HG02642 (cell line): ENCODE results near the gene USP17L18.
"Not testable (repeated sequence)": the region's sequence is repeated elsewhere in the genome, so short reads cannot be mapped to it uniquely, and the experiment has no call there.

Source experiments
- ATAC-seq: cut with Tn5 transposase; IDR thresholded peaks from one replicate; pipeline ENCODE4 v1.9.1; 2021; ENCODE audit warnings: mild to moderate bottlenecking; ENCODE audit not compliant: unreplicated experiment, poor library complexity

Gene USP17L18, protein sequence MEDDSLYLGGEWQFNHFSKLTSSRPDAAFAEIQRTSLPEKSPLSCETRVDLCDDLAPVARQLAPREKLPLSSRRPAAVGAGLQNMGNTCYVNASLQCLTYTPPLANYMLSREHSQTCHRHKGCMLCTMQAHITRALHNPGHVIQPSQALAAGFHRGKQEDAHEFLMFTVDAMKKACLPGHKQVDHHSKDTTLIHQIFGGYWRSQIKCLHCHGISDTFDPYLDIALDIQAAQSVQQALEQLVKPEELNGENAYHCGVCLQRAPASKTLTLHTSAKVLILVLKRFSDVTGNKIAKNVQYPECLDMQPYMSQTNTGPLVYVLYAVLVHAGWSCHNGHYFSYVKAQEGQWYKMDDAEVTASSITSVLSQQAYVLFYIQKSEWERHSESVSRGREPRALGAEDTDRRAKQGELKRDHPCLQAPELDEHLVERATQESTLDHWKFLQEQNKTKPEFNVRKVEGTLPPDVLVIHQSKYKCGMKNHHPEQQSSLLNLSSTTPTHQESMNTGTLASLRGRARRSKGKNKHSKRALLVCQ

DNA sequence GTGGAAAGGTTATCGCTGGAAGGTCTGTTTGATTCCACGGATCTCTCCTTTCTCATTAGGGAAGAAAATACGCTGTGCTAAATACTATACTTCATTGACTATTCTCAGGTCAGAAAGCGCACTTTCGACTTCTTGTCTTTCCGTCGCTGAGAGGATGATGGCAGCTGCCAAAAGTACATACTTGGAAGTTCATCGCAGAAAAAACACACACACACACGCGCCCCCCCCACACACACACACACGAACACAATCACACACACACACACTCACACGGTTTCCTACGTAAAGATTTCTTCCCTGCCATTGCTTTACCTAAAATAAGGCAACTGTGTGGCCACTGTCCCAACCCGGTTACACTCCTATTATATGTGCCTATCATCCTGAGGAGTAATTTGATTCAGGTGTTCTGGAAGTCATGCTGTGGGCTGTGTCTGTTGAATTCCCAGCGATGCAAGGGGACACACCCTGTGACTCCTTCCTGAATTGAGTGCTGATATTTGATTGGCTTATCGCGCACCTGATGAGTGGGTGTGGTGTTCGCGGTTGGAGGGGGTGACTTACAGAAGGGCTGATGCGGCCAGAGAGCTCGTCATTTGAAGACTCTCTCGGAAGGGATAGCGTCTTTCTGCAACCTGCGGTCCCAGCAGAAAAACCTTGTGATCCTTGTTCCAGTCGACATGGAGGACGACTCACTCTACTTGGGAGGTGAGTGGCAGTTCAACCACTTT is at the start of gene USP17L18:
USP17L18 (plus strand) TSS at position 678 of the 728 bp plus-strand sequence; CDS start at position 678, 0 bp downstream.
- not testable (repeated sequence) for ATAC-seq

DNA sequence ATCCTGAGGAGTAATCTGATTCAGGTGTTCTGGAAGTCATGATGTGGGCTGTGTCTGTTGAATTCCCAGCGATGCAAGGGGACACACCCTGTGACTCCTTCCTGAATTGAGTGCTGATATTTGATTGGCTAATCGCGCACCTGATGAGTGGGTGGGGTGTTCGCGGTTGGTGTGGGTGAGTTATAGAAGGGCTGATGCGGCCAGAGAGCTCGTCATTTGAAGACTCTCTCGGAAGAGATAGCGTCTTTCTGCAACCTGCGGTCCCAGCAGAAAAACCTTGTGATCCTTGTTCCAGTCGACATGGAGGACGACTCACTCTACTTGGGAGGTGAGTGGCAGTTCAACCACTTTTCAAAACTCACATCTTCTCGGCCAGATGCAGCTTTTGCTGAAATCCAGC is 38.1 kb upstream of the USP17L18 start, which contains the start of gene USP17L10:
USP17L10 (plus strand) TSS at position 301 of the 400 bp plus-strand sequence; CDS start at position 301, 0 bp downstream.
- ATAC-seq = not testable (repeated sequence)

DNA sequence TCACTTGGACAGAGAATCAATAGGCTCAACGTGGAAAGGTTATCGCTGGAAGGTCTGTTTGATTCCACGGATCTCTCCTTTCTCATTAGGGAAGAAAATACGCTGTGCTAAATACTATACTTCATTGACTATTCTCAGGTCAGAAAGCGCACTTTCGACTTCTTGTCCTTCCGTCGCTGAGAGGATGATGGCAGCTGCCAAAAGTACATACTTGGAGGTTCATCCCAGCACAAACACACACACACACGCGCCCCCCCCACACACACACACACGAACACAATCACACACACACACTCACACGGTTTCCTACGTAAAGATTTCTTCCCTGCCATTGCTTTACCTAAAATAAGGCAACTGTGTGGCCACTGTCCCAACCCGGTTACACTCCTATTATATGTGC is 33.7 kb upstream of the USP17L18 start:
- ATAC-seq = not testable (repeated sequence)

DNA sequence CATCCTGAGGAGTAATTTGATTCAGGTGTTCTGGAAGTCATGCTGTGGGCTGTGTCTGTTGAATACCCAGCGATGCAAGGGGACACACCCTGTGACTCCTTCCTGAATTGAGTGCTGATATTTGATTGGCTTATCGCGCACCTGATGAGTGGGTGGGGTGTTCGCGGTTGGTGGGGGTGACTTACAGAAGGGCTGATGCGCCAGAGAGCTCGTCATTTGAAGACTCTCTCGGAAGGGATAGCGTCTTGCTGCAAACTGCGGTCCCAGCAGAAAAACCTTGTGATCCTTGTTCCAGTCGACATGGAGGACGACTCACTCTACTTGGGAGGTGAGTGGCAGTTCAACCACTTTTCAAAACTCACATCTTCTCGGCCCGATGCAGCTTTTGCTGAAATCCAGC is 33.3 kb upstream of the USP17L18 start, which contains the start of gene USP17L11:
USP17L11 (plus strand) TSS at position 301 of the 400 bp plus-strand sequence; CDS start at position 301, 0 bp downstream.
- ATAC-seq = not testable (repeated sequence)

DNA sequence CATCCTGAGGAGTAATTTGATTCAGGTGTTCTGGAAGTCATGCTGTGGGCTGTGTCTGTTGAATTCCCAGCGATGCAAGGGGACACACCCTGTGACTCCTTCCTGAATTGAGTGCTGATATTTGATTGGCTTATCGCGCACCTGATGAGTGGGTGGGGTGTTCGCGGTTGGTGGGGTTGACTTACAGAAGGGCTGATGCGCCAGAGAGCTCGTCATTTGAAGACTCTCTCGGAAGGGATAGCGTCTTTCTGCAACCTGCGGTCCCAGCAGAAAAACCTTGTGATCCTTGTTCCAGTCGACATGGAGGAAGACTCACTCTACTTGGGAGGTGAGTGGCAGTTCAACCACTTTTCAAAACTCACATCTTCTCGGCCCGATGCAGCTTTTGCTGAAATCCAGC is 28.6 kb upstream of the USP17L18 start, which contains the start of gene USP17L12:
USP17L12 (plus strand) TSS at position 301 of the 400 bp plus-strand sequence; CDS start at position 301, 0 bp downstream.
- ATAC-seq = not testable (repeated sequence)

DNA sequence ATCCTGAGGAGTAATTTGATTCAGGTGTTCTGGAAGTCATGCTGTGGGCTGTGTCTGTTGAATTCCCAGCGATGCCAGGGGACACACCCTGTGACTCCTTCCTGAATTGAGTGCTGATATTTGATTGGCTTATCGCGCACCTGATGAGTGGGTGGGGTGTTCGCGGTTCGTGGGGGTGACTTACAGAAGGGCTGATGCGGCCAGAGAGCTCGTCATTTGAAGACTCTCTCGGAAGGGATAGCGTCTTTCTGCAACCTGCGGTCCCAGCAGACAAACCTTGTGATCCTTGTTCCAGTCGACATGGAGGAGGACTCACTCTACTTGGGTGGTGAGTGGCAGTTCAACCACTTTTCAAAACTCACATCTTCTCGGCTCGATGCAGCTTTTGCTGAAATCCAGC is 23.8 kb upstream of the USP17L18 start, which contains the start of gene USP17L13:
USP17L13 (plus strand) TSS at position 301 of the 400 bp plus-strand sequence; CDS start at position 301, 0 bp downstream.
- not testable (repeated sequence) for ATAC-seq

DNA sequence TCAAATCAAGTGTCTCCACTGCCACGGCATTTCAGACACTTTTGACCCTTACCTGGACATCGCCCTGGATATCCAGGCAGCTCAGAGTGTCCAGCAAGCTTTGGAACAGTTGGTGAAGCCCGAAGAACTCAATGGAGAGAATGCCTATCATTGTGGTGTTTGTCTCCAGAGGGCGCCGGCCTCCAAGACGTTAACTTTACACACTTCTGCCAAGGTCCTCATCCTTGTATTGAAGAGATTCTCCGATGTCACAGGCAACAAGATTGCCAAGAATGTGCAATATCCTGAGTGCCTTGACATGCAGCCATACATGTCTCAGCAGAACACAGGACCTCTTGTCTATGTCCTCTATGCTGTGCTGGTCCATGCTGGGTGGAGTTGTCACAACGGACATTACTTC is 18.2 kb upstream of the USP17L18 start:
- not testable (repeated sequence) for ATAC-seq

DNA sequence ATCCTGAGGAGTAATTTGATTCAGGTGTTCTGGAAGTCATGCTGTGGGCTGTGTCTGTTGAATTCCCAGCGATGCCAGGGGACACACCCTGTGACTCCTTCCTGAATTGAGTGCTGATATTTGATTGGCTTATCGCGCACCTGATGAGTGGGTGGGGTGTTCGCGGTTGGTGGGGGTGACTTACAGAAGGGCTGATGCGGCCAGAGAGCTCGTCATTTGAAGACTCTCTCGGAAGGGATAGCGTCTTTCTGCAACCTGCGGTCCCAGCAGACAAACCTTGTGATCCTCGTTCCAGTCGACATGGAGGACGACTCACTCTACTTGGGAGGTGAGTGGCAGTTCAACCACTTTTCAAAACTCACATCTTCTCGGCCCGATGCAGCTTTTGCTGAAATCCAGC is 14.3 kb upstream of the USP17L18 start, which contains the start of gene USP17L15:
USP17L15 (plus strand) TSS at position 301 of the 400 bp plus-strand sequence; CDS start at position 301, 0 bp downstream.
- ATAC-seq = not testable (repeated sequence)

DNA sequence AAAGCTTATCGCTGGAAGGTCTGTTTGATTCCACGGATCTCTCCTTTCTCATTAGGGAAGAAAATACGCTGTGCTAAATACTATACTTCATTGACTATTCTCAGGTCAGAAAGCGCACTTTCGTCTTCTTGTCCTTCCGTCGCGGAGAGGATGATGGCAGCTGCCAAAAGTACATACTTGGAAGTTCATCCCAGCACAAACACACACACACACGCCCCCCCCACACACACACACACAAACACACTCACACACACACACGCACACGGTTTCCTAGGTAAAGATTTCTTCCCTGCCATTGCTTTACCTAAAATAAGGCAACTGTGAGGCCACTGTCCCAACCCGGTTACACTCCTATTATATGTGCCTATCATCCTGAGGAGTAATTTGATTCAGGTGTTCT is 10.0 kb upstream of the USP17L18 start:
- ATAC-seq = not testable (repeated sequence)

DNA sequence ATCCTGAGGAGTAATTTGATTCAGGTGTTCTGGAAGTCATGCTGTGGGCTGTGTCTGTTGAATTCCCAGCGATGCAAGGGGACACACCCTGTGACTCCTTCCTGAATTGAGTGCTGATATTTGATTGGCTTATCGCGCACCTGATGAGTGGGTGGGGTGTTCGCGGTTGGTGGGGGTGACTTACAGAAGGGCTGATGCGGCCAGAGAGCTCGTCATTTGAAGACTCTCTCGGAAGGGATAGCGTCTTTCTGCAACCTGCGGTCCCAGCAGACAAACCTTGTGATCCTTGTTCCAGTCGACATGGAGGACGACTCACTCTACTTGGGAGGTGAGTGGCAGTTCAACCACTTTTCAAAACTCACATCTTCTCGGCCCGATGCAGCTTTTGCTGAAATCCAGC is 4.9 kb upstream of the USP17L18 start, which contains the start of gene USP17L17:
USP17L17 (plus strand) TSS at position 301 of the 400 bp plus-strand sequence; CDS start at position 301, 0 bp downstream.
- not testable (repeated sequence) for ATAC-seq

DNA sequence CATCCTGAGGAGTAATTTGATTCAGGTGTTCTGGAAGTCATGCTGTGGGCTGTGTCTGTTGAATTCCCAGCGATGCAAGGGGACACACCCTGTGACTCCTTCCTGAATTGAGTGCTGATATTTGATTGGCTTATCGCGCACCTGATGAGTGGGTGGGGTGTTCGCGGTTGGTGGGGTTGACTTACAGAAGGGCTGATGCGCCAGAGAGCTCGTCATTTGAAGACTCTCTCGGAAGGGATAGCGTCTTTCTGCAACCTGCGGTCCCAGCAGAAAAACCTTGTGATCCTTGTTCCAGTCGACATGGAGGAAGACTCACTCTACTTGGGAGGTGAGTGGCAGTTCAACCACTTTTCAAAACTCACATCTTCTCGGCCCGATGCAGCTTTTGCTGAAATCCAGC is 4.6 kb downstream of the USP17L18 start, which contains the start of gene USP17L19:
USP17L19 (plus strand) TSS at position 301 of the 400 bp plus-strand sequence; CDS start at position 301, 0 bp downstream.
- ATAC-seq = not testable (repeated sequence)

DNA sequence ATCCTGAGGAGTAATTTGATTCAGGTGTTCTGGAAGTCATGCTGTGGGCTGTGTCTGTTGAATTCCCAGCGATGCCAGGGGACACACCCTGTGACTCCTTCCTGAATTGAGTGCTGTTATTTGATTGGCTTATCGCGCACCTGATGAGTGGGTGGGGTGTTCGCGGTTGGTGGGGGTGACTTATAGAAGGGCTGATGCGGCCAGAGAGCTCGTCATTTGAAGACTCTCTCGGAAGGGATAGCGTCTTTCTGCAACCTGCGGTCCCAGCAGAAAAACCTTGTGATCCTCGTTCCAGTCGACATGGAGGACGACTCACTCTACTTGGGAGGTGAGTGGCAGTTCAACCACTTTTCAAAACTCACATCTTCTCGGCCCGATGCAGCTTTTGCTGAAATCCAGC is 9.4 kb downstream of the USP17L18 start, which contains the start of gene USP17L20:
USP17L20 (plus strand) TSS at position 301 of the 400 bp plus-strand sequence; CDS start at position 301, 0 bp downstream.
- not testable (repeated sequence) for ATAC-seq

DNA sequence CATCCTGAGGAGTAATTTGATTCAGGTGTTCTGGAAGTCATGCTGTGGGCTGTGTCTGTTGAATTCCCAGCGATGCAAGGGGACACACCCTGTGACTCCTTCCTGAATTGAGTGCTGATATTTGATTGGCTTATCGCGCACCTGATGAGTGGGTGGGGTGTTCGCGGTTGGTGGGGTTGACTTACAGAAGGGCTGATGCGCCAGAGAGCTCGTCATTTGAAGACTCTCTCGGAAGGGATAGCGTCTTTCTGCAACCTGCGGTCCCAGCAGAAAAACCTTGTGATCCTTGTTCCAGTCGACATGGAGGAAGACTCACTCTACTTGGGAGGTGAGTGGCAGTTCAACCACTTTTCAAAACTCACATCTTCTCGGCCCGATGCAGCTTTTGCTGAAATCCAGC is 14.1 kb downstream of the USP17L18 start, which contains the start of gene USP17L21:
USP17L21 (plus strand) TSS at position 301 of the 400 bp plus-strand sequence; CDS start at position 301, 0 bp downstream.
- ATAC-seq = not testable (repeated sequence)

DNA sequence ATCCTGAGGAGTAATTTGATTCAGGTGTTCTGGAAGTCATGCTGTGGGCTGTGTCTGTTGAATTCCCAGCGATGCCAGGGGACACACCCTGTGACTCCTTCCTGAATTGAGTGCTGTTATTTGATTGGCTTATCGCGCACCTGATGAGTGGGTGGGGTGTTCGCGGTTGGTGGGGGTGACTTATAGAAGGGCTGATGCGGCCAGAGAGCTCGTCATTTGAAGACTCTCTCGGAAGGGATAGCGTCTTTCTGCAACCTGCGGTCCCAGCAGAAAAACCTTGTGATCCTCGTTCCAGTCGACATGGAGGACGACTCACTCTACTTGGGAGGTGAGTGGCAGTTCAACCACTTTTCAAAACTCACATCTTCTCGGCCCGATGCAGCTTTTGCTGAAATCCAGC is 18.9 kb downstream of the USP17L18 start, which contains the start of gene USP17L22:
USP17L22 (plus strand) TSS at position 301 of the 400 bp plus-strand sequence; CDS start at position 301, 0 bp downstream.
- not testable (repeated sequence) for ATAC-seq

DNA sequence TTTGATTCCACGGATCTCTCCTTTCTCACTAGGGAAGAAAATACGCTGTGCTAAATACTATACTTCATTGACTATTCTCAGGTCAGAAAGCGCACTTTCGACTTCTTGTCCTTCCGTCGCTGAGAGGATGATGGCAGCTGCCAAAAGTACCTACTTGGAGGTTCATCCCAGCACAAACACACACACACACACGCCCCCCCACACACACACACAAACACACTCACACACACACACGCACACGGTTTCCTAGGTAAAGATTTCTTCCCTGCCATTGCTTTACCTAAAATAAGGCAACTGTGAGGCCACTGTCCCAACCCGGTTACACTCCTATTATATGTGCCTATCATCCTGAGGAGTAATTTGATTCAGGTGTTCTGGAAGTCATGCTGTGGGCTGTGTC is 23.3 kb downstream of the USP17L18 start:
- not testable (repeated sequence) for ATAC-seq
